Activated B cell treated with CpG ODN at 0.5 μM for 24 hours (primary cell): ENCODE data around the gene RGMB. TPM values are rescaled to one million over a fixed set of nuclear protein-coding genes. Genes with fewer than 3 reads are reported as not detected.

Experiments used
- ATAC-seq: fragments of 200-7000 bp; cut with Tn5 transposase; one replicate; pipeline ENCODE4 v1.10.0; 2021; ENCODE audit warnings: low read depth, mild to moderate bottlenecking, moderate library complexity
- CTCF ChIA-PET: fragments of 350-600 bp; sonication (Branson Sonifier 250); formaldehyde crosslinking; loops from one replicate; lab custom pipeline; 2021; ENCODE audit warnings: antibody characterized with exemption; lab: Charles Lee
- POLR2A ChIA-PET: fragments of 350-600 bp; sonication (Branson Sonifier 250); formaldehyde crosslinking; loops from one replicate; lab custom pipeline; 2021; ENCODE audit warnings: antibody characterized with exemption; lab: Charles Lee
- DNase-seq: peaks from one replicate; pipeline ENCODE4 v3.0.0; 2022
- H3K27ac Mint-ChIP-seq: one replicate; pipeline ENCODE4 v1.8.0; 2020; ENCODE audit warnings: mixed read lengths
- H3K27me3 Mint-ChIP-seq: one replicate; pipeline ENCODE4 v1.8.0; 2021; ENCODE audit warnings: mixed read lengths
- H3K36me3 Mint-ChIP-seq: one replicate; pipeline ENCODE4 v1.8.0; 2021; ENCODE audit warnings: low read depth, mixed read lengths
- H3K4me1 Mint-ChIP-seq: one replicate; pipeline ENCODE4 v1.8.0; 2021; ENCODE audit warnings: mixed read lengths
- H3K4me3 Mint-ChIP-seq: one replicate; pipeline ENCODE4 v1.8.0; 2020; ENCODE audit warnings: mild to moderate bottlenecking, mixed read lengths
- H3K9me3 Mint-ChIP-seq: one replicate; pipeline ENCODE4 v1.8.0; 2020; ENCODE audit warnings: mixed read lengths
- CTCF ChIP-seq: fragments of 200-600 bp; IDR thresholded peaks from one replicate; pipeline ENCODE4 v1.8.0; 2022; ENCODE audit warnings: antibody characterized with exemption, mild to moderate bottlenecking
- intact Hi-C: fragments of 100-400 bp; cut with micrococcal nuclease; formaldehyde crosslinking; loops from one replicate; pipeline ENCODE4 v1.15.1; 2024
- total RNA-seq: library from RNA; stranded (reverse); gene quantifications from 2 replicates; pipeline ENCODE4 v1.2.3, GENCODE V29; 2022

Gene RGMB
- total RNA-seq, 1 donor from 2014 or later, result 13.8 TPM

GRCh38 chr5:98845878-98846277 lies 72.4 kb downstream of the RGMB start:
- no peaks in the 10 kb centered on the region for H3K4me1 Mint-ChIP-seq
- CTCF ChIA-PET, result interaction anchor here (0.8 kb wide), 1 partner anchor 1615 kb away, joined by 3 read pairs; no protein-coding TSS in a partner anchor
- POLR2A ChIA-PET, result no interaction called here
- intact Hi-C loops, result no loop called here
- H3K36me3 Mint-ChIP-seq, result no peaks in the 10 kb centered on the region
- no peak overlapping the region for H3K27ac Mint-ChIP-seq
- H3K4me3 Mint-ChIP-seq, result no peak overlapping the region
- no peaks in the 10 kb centered on the region for H3K27me3 Mint-ChIP-seq
- H3K9me3 Mint-ChIP-seq, result peaks cover 2% of the 10 kb centered on the region
- ATAC-seq (no peak), DNase-seq (no peak)
- TF ChIP-seq CTCF, result no peak

Other genes starting within 250 kb of the RGMB start
- gene CHD1, start 155.3 kb downstream of the RGMB start, total RNA-seq, result 65.2 and 77.5 TPM in 2 replicates